Endothelial cell of umbilical vein (primary cell): ENCODE data around the gene CPOX.

ENCODE experiments used
- EZH2 ChIP-seq: IDR thresholded peaks from 2 replicates; pipeline ENCODE4 v1.6.1; 2012; ENCODE audit warnings: borderline replicate concordance, low read depth, mild to moderate bottlenecking, moderate library complexity, low read length, inconsistent platforms; ENCODE audit not compliant: severe bottlenecking
- FOS ChIP-seq: IDR thresholded peaks from 2 replicates; pipeline ENCODE4 v1.6.1; 2011; ENCODE audit warnings: mild to moderate bottlenecking, low read length, moderate library complexity, borderline replicate concordance; ENCODE audit not compliant: insufficient read depth
- GATA2 ChIP-seq: IDR thresholded peaks from 2 replicates; pipeline ENCODE4 v1.7.0; 2011; ENCODE audit warnings: low read depth, mild to moderate bottlenecking, moderate library complexity, mixed read lengths, low read length; ENCODE audit not compliant: insufficient read length, insufficient read depth
- JUN ChIP-seq: IDR thresholded peaks from 2 replicates; pipeline ENCODE4 v1.6.1; 2011; ENCODE audit warnings: borderline replicate concordance, low read depth; ENCODE audit not compliant: insufficient read length, insufficient read depth
- MYC ChIP-seq: IDR thresholded peaks from one replicate; pipeline ENCODE4 v1.6.1; 2011; ENCODE audit warnings: mild to moderate bottlenecking, low read depth, low read length
- POLR2A ChIP-seq: IDR thresholded peaks from 2 replicates; pipeline ENCODE4 v1.6.1; 2012; ENCODE audit warnings: low read depth, mild to moderate bottlenecking, control low read depth, low read length
- POLR2AphosphoS5 ChIP-seq: IDR thresholded peaks from 2 replicates; pipeline ENCODE4 v1.6.1; 2012; ENCODE audit warnings: low read depth, mild to moderate bottlenecking, control low read depth, low read length, moderate library complexity; ENCODE audit not compliant: insufficient read depth
- TF ChIP-seq, protein P1 (sequence below), 2 donors: IDR thresholded peaks; 1 replicate in 1 of 2; 2 replicates in 1 of 2; pipeline ENCODE4 v1.5.1; 2011; ENCODE audit warnings: low read length in 2 of 2, mild to moderate bottlenecking in 2 of 2, moderate library complexity in 2 of 2, control low read depth in 1 of 2, inconsistent platforms in 1 of 2, low read depth in 1 of 2; ENCODE audit not compliant: insufficient read depth in 1 of 2; ENCODE audit errors: extremely low read depth in 1 of 2
- TF ChIP-seq, protein P2 (sequence below): IDR thresholded peaks from 2 replicates; pipeline ENCODE4 v1.6.1; 2011; ENCODE audit not compliant: insufficient read depth, insufficient read length

DNA sequence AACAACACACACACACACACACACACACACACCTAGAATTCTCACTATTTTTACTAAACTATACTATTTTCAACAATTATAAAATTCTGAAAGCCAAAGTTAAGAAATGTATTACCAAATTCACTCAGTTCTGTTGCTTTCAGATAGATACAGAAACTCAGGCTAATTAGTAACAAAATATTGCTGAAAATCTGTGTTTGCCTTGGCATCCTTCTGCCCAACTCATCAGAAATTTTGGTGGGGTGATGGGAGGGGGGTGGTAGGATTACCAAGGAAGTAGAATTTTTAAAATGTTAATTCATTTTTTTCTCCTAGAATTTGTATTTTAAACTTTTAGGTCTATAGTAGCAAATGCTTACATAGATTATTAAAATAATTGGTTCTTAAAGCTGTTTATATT lies 2.7 kb upstream of the CPOX start:
- TF ChIP-seq POLR2AphosphoS5 = no peak
- TF ChIP-seq, protein P1, sequence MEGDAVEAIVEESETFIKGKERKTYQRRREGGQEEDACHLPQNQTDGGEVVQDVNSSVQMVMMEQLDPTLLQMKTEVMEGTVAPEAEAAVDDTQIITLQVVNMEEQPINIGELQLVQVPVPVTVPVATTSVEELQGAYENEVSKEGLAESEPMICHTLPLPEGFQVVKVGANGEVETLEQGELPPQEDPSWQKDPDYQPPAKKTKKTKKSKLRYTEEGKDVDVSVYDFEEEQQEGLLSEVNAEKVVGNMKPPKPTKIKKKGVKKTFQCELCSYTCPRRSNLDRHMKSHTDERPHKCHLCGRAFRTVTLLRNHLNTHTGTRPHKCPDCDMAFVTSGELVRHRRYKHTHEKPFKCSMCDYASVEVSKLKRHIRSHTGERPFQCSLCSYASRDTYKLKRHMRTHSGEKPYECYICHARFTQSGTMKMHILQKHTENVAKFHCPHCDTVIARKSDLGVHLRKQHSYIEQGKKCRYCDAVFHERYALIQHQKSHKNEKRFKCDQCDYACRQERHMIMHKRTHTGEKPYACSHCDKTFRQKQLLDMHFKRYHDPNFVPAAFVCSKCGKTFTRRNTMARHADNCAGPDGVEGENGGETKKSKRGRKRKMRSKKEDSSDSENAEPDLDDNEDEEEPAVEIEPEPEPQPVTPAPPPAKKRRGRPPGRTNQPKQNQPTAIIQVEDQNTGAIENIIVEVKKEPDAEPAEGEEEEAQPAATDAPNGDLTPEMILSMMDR (IDR thresholded peaks at IDR 0.05; ENCODE audit: extremely low read depth in 1 of 2, insufficient read depth in 1 of 2, low read depth in 1 of 2, low read length in 2 of 2) = no peak
- no peak for TF ChIP-seq EZH2
- TF ChIP-seq, protein P2, sequence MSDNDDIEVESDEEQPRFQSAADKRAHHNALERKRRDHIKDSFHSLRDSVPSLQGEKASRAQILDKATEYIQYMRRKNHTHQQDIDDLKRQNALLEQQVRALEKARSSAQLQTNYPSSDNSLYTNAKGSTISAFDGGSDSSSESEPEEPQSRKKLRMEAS = no peak
- no peak for TF ChIP-seq POLR2A
- no peak for TF ChIP-seq MYC
- no peak for TF ChIP-seq GATA2
- no peak for TF ChIP-seq JUN
- no peak for TF ChIP-seq FOS
